OCI-LY3 (cell line): ENCODE results near the gene PYGB.

ENCODE experiments used
- CTCF ChIP-seq: fragments of 200-600, 300-600 bp; sonication (generic); IDR thresholded peaks from 2 replicates; pipeline ENCODE4 v1.5.1; 2014; ENCODE audit warnings: antibody characterized with exemption, low read length, low read depth
- EZH2phosphoT487 ChIP-seq: fragments of 200-600 bp; shearing (Covaris generic); IDR thresholded peaks from 2 replicates; pipeline ENCODE4 v1.6.1; 2018; ENCODE audit warnings: antibody characterized with exemption, mixed run types, low read depth

DNA sequence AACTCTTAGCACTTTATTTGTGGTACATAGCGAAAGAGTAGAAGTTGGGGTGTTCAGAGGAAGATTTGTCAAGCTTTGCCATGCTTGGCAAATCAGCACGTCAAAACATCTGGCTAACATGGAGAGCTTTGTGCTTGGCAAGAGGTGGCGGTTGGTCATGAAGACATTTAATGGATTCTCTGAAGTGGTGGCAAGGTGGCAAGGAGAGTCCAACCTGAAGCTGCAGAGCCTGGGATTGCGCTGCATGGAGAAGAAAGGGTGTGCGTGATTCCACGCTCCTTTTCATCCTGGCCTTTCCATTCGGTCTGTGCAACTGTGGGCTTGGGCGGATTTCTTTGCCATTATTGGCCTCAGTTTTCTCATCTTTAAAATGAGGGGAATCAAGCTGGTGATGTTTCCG is 3.1 kb downstream of the PYGB start:
- TF ChIP-seq CTCF (no peak), EZH2phosphoT487 (no peak)
